SK-N-MC (cell line): ENCODE results near the gene SLC9B2.

Source experiments
- DNase-seq: peaks from one replicate; pipeline ENCODE4 v3.0.0-alpha.2; 2011; ENCODE audit warnings: low read depth, low spot score
- H3K27ac ChIP-seq: fragments of 200-600 bp; sonication (generic); 2 replicates; pipeline ENCODE4 v1.5.1; 2016; ENCODE audit warnings: mixed run types
- H3K36me3 ChIP-seq: fragments of 200-600 bp; sonication (generic); 2 replicates; pipeline ENCODE4 v1.6.1; 2017; ENCODE audit warnings: antibody characterized with exemption, low read length, mixed read lengths; ENCODE audit not compliant: insufficient read depth
- H3K4me3 ChIP-seq: fragments of 200-600 bp; sonication (generic); 2 replicates; pipeline ENCODE4 v1.5.1; 2016
- H3K9ac ChIP-seq: fragments of 200-600 bp; sonication (generic); 2 replicates; pipeline ENCODE4 v1.8.0; 2017; ENCODE audit warnings: mixed run types, mixed read lengths; ENCODE audit not compliant: insufficient read length
- H3K9me3 ChIP-seq: fragments of 200-600 bp; sonication (generic); 2 replicates; pipeline ENCODE4 v1.6.1; 2017; ENCODE audit warnings: low read depth, mild to moderate bottlenecking, antibody characterized with exemption, low read length, moderate library complexity, mixed read lengths
- EZH2 ChIP-seq: fragments of 200-600 bp; sonication (generic); IDR thresholded peaks from one replicate; pipeline ENCODE4 v1.6.1; 2017; ENCODE audit warnings: antibody characterized with exemption
- FOXP2 ChIP-seq: optimal IDR thresholded peaks from 2 replicates; pipeline ENCODE3; 2011; ENCODE audit warnings: mild to moderate bottlenecking, moderate library complexity; ENCODE audit not compliant: insufficient read depth; ENCODE audit errors: extremely low read length, control extremely low read depth
- POLR2AphosphoS5 ChIP-seq: IDR thresholded peaks from 2 replicates; pipeline ENCODE4 v1.6.1; 2012; ENCODE audit warnings: mild to moderate bottlenecking, low read depth, low read length, borderline replicate concordance

SLC9B2 gene

DNA sequence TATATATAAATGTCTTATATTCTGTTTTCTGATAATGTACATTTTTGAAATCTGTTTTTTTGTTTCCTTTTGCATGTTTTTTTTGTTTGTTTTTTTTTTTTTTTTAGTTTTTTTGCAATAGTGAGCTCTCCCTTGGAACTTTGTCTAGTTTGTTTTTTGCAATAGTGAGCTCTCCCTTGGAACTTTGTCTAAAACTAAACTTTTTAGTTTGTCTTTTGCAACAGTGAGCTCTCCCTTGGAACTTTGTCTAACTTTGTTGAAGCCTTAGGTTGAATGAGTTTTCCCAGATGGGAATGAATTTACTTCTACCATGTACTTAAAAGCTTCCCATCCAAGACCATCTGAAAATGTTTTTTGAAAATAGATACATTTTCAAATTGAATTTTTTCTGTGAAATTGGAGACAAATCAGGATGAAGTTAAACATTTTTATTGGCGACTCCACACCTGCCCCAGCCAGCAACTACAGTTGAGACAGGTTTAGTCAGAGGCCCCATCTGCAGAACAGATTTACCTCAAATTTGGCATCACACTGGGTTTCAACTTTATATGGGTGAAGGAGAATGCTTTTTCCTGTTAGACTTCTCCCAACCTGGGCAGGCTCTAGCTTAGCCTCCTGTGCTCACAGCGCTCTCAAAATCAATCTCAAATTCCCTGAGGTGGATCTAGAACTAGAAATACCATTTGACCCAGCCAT is 16.0 kb downstream of the SLC9B2 start:
- Histone ChIP-seq H3K27ac (no peak overlapping the region), H3K9me3 (no peaks in the 10 kb centered on the region), H3K9ac (no peak overlapping the region), H3K4me3 (no peak overlapping the region), H3K36me3 (peaks cover 14% of the 10 kb centered on the region)
- DNase-seq = no peak
- TF ChIP-seq FOXP2 (no peak), POLR2AphosphoS5 (no peak), EZH2 (no peak)

DNA sequence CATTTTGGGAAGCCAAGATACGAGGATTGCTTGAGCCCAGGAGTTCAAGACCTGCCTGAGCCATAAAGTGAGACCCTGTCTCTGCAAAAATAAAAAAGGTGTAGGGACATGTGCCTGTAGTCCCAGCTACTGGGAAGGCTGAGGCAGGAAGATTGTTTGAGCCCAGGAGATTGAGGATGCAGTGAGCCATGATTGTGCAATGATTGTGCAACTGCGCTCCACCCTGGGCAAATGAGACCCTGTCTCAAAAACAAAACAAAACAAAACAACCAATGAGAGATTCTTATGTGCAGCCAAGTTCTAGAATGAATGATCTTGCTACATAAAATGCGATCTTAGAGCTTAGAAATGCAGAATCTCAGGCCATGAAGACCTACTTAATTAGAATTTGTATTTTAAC is 22.5 kb downstream of the SLC9B2 start:
- no peak overlapping the region for H3K4me3 ChIP-seq
- no peak overlapping the region for H3K27ac ChIP-seq
- no peaks in the 10 kb centered on the region; the same call in 1 of the 2 replicates for H3K36me3 ChIP-seq
- no peaks in the 10 kb centered on the region for H3K9me3 ChIP-seq
- DNase-seq = no peak
- TF ChIP-seq EZH2 (no peak), FOXP2 (no peak), POLR2AphosphoS5 (no peak)
- H3K9ac ChIP-seq = no peak overlapping the region

DNA sequence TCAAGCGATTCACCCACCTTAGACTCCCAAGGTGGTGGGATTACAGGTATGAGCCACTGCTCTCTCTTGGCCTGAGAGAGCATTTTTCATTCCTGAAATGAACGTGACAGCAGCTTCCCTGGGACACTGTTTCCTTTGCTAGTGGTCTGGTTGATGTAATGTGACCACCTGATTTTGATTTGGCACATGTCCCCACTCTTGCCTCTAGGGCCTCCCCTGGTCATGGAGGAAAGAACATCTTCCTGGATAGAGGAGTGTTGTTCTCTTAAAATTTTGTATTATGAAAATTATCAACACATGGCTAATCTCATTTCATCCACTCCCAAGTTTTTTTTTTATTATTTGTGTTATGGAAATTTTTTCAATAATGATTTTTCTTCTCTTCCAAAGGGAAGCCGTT is 23.8 kb downstream of the SLC9B2 start:
- Histone ChIP-seq H3K36me3 (peaks cover 11% of the 10 kb centered on the region; the same call in 1 of the 2 replicates), H3K9ac (no peak overlapping the region), H3K9me3 (no peaks in the 10 kb centered on the region), H3K27ac (no peak overlapping the region), H3K4me3 (no peak overlapping the region)
- TF ChIP-seq POLR2AphosphoS5 = no peak
- no peak for TF ChIP-seq FOXP2
- TF ChIP-seq EZH2 = no peak
- DNase-seq = no peak

DNA sequence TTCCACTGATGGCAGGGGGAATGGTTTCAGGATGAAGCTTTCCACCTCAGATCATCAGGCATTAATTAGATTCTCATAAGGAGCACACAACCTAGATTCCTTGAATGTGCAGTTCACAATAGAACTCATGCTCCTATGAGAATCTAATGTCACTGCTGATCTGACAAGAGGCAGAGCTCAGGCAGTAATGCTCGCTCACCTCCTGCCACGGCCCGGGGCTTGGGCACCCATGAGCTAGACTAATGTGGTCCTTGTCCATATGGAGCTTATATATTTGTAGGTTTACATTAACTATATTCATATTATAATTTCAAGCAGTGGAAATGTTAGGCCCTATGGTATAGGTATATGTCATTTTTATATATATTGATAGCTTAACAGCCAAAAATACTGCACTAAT is 24.4 kb downstream of the SLC9B2 start:
- no peak for DNase-seq
- TF ChIP-seq EZH2 = no peak
- no peak for TF ChIP-seq FOXP2
- no peak for TF ChIP-seq POLR2AphosphoS5
- no peak overlapping the region for H3K27ac ChIP-seq
- H3K9ac ChIP-seq = no peak overlapping the region
- H3K9me3 ChIP-seq = no peaks in the 10 kb centered on the region
- H3K4me3 ChIP-seq = no peak overlapping the region
- H3K36me3 ChIP-seq = peaks cover 13% of the 10 kb centered on the region; the same call in 1 of the 2 replicates

DNA sequence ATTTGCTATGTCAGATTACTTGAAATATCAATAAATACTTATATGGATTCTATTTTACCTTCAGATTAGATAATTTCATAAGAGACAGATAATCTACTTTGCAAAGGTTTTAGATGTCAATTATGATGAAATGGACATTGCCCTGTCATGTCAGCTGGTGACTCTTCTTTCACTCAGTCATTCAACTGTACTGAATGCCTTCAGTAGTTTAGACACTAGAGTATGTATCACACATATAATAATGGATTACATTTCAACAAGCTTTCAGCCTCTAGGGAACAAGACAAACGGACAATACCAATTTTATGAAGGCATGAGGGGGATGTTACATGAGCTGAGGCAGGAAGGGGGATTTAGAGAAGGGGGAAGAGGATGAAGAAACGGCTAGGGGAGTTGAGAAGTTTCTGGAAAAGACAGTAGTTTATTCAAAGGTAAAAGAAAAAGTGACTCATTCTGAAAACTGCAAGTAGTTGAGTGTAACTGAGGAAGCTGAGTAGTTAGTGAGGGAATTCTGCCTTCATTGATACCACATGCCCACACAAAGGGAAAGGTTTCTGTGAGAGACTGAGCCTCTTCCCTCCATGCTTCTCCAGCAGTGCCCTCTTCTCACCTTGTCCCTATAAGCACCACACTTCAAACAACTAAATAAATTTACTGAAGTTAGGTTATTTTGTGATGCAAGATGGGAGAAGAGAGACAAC is 25.7 kb downstream of the SLC9B2 start:
- H3K9ac ChIP-seq = no peak overlapping the region
- peaks cover 16% of the 10 kb centered on the region for H3K36me3 ChIP-seq
- no peak for DNase-seq
- no peak overlapping the region for H3K4me3 ChIP-seq
- no peak overlapping the region for H3K27ac ChIP-seq
- no peak for TF ChIP-seq POLR2AphosphoS5
- no peak for TF ChIP-seq FOXP2
- no peak for TF ChIP-seq EZH2
- no peaks in the 10 kb centered on the region for H3K9me3 ChIP-seq

DNA sequence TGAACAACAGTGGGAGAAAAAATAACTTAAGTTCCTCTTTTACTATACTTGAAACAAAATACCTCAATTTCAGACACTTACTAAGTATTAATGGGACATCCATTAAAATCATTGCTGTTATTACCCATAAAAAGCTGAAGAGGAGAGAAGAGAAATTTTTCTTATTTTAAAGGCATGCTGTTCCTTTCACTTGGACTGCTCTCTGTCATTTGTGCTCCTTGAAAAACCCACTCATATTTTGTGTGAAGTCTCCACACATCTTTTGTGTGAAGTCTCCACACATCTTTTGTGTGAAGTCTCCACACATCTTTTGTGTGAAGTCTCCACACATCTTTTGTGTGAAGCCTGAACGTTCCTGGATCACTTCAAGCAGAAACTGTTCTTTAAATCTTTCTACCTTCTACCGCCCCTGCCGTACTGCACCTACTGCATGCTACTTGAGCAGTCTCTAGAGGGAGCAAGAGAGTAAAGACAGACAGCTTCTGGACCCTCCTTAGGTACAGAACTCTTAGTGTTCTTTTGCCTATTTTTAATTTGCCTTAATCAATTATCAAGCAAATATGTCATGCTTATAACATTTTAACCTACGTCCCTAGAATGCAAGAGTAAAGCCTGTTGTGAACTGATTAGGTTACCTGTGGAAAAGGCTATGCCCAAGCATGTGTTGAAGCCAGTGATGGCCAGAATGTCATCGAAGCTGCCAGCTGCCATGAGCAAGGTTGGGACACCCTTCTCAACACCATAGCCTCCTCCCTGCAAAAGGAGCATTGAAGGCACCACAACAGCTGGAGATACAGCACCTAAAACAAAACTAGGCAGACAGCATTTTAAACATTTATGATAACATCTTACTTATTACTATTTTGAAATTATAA is 29.9 kb downstream of the SLC9B2 start:
- no peak overlapping the region for H3K9ac ChIP-seq
- H3K4me3 ChIP-seq = no peak overlapping the region
- H3K9me3 ChIP-seq = no peaks in the 10 kb centered on the region
- TF ChIP-seq FOXP2 = no peak
- TF ChIP-seq EZH2 = no peak
- TF ChIP-seq POLR2AphosphoS5 = no peak
- peaks cover 25% of the 10 kb centered on the region for H3K36me3 ChIP-seq
- peak; percentile 3 for DNase-seq
- H3K27ac ChIP-seq = no peak overlapping the region

DNA sequence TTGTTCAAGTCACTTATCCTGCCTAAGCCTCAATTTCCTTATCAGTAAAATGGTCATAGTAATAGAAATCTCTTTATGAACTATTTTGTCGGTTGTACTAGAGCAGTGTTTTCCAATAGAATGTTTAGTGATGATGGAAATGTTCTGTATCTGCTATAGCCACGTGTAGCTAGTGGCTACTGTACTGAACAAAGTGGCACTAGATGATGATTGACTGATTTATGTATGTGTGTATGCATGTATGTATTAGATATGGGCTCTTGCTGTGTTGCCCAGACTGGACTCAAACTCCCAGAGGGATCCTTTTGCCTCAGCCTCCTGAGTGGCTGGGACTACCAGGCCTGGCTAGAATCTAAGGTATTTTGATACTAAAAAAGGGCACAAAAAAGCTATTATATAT is 32.4 kb downstream of the SLC9B2 start:
- Histone ChIP-seq H3K9ac (no peak overlapping the region), H3K4me3 (no peak overlapping the region), H3K27ac (no peak overlapping the region), H3K36me3 (peaks cover 25% of the 10 kb centered on the region), H3K9me3 (no peaks in the 10 kb centered on the region)
- TF ChIP-seq FOXP2 (no peak), POLR2AphosphoS5 (no peak), EZH2 (no peak)
- DNase-seq = no peak

DNA sequence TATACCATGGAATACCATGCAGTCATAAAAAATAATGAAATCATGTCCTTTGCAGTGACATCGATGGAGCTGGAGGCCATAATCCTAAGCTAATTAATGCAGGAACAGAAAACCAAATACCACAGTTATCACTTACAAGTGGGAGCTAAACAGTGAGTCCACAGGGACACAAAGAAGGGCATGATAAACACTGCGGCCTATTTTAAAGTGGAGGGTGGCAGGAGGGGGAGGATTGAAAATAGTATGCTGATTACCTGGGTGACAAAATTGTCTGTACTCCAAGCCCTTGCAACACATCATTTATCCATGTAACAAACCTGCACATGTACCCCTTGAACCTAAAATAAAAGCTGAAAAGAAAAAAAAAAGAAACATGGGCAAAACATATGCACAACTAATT is 40.4 kb downstream of the SLC9B2 start:
- Histone ChIP-seq H3K27ac (no peak overlapping the region), H3K36me3 (peaks cover 7% of the 10 kb centered on the region; the same call in 1 of the 2 replicates), H3K9ac (no peak overlapping the region), H3K4me3 (no peak overlapping the region), H3K9me3 (no peaks in the 10 kb centered on the region)
- no peak for TF ChIP-seq FOXP2
- no peak for TF ChIP-seq EZH2
- no peak for TF ChIP-seq POLR2AphosphoS5
- DNase-seq = no peak
